CD4-positive, alpha-beta T cell treated with Interleukin-6 at 100 ng/mL for 8 hours (primary cell): Measurements from ENCODE around the gene TMEM185A.
"Not testable (repeated sequence)": the region's sequence is repeated elsewhere in the genome, so short reads cannot be mapped to it uniquely, and the experiment has no call there.

Experiments
- DNase-seq: peaks from one replicate; pipeline ENCODE4 v3.0.0-alpha.2; 2020; ENCODE audit warnings: mixed read lengths, low spot score

TMEM185A gene

DNA sequence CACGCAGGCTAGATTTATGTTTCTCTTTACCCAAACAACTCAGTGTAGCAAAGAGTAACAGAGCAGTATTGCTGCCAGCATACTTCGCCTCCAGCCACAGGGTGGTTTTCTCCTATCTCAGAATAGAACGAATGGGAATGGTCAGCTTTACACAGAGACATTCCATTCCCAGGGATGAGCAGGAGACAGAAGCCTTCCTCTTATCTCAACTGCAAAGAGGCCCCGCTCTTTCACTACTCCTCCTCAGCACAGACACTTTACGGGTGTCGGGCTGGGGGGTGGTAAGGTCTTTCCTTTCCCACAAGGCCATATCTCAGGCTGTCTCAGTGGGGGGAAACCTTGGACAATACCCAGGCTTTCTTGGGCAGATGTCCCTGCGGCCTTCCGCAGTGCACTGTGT lies 4.8 kb downstream of the TMEM185A start:
- not testable (repeated sequence) for DNase-seq

DNA sequence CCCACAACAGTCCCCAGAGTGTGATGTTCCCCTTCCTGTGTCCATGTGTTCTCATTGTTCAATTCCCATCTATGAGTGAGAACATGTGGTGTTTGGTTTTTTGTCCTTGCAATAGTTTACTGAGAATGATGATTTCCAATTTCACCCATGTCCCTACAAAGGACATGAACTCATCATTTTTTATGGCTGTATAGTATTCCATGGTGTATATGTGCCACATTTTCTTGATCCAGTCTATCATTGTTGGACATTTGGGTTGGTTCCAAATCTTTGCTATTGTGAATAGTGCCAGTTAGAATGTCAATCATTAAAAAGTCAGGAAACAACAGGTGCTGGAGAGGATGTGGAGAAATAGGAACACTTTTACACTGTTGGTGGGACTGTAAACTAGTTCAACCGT lies 11.9 kb downstream of the TMEM185A start:
- DNase-seq: not testable (repeated sequence)

DNA sequence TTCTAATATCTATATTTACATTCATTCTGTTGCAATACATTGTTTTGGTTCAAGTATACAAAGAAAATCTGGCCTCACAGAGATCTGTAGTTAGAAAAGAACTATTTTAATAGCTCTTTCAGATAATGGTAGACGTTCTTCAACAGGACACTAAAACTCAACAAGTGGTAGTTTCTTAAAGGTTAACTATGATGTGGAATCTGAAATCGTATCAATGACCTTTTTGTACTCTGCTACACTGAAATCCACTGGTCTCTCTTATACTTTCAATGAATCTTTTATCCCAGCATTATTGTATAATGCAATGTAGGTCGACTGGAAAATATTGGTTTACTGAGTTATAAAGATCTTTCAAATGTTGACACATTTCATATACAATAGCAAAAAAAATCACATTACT lies 12.7 kb downstream of the TMEM185A start:
- DNase-seq: no peak

DNA sequence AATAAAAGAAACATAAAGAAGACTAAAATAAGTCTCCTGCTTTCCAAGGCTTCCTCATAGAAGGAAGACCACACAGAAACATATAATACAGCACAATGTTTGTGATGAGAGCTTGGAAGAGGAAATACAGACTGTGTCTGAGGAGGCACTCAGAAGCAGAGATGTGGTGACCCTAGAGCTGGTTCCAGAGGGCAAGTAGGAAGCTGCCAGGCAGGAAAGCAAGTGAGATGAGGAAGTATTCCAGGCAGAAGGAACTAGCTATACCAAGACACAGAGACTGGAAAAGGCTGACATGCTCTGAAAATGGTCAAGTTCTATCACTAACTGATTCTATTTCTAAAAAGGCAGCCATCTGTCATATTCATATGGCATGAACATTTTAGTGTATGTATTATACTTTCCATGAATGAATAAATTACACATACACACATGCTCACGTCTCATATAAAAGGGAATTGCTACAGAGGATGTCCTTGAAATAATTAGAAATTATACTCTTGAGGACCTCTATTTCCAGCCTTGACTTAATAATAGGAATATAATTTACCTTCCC lies 19.9 kb downstream of the TMEM185A start:
- no peak for DNase-seq

DNA sequence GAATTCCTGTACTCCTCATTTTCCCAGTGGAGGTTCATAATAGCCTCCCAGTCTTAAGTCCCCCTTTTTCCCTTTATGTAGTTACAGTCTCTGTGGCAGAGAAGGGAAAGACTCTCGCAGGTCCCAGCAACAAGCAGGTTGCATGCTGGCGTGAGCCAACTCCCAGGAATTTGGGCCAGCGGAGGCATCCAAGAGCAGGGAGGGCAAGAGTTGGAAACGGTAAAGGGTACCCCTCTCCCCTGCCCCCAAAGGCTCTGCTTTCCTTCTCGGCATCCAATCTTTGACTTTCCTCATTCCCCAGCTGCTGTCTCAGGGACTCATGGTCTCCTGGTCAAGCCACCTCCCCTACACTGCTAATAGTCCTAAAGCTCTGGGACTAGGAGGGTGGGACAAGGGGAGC lies 21.1 kb downstream of the TMEM185A start:
- DNase-seq: no peak

DNA sequence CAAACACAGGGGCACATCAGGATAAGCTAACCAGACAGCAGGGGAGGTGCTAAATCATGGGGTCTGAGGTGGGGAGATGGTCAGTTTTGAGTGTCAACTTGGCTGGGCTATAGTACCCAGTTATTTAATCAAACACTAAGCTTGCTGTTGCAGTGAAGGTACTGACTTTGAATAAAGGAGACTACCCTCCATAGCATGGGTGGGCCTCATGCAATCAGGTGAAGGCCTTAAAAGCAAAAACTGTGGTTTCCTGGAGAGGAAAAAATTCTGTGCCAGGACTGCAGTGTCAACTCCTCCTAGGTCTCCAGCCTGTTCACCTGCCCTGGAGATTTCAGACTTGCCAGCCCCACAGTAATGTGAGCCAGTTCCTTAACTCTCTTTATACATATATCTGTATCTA lies 23.9 kb downstream of the TMEM185A start:
- DNase-seq: no peak

DNA sequence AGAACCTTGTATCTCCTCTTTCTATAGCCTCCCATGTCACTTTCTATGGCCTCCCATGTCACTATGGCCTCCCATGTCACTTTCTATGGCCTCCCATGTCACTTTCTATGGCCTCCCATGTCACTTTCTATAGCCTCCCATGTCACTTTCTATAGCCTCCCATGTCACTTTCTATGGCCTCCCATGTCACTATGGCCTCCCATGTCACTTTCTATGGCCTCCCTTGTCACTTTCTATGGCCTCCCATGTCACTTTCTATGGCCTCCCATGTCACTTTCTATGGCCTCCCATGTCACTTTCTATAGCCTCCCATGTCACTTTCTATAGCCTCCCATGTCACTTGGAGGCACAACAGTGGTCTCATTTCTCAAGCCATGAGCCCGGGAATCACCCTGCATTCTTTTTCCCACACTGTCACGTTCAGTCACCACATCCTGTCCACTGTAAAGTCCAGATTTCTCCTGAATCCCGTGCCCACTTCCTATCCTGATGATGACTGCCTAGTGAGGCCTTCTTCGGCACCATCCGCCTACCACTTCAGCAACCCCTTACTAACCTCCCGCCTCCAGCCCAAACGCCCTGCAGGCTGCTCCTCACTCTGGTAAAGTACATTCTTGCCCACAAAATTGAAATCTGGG lies 26.2 kb downstream of the TMEM185A start:
- DNase-seq: not testable (repeated sequence)

DNA sequence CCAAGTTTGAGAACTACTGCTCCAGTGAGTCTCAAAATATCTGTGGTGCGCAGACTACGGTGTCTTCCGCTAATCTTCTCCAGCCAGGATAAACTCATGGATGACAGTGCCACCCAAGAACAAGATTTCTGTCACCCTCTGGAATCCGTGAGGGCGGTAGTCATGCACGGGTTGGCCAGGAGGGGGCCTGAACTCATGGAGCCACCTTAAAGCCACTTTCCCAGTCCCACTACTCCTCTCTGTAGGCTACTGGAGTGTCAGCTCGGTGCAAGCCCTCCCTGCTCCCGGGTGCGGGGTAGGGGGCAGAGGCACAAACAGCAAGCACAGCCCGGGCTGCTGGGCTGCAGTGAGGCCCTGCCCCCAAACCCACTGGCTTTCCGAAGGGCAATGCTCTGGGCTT lies 33.0 kb downstream of the TMEM185A start:
- not testable (repeated sequence) for DNase-seq

DNA sequence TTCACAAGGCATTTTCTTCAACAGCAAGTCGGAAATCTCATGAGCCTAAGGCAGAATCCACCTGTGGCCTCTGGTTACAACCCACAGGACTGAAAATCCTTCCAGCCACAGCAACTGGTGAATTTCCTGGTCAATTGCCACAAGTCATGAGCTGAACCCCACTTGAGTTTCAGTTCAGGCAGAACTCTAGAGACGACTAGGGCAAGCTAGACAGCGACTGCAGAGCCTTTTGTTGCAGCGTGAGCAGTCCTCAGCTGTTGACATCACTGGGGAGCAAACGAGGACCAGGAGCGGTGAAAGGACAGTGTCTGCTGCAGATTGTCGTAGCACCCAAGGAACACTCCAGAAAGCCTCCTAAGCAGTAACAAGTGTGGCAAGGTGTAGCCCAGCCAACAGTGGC lies 35.6 kb downstream of the TMEM185A start:
- not testable (repeated sequence) for DNase-seq

DNA sequence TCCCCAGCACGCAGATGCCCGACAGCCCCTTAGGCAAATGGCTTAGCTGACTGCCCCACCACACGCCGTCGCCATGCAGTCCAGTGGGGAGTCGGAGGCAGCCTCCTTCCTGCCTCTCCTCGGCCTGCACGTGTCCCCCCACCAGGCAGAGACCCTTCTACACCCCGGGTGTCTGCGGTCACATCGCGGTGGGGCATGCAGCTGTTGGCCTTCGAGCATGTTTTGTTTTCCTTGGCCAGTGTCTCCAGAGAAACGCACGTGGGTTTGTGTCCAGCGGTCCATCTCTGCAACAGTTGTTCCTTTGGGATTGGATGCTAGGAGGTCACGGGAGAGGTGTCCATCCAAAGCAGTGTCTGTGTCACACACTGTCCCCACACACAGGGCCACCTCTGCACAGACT lies 36.4 kb downstream of the TMEM185A start, which contains the start of gene HSFX2:
Gene HSFX2, minus strand, starts transcription at position 101 of the 400 bp plus-strand sequence. CDS start 614 bp downstream, outside the sequence.
- DNase-seq: not testable (repeated sequence)

DNA sequence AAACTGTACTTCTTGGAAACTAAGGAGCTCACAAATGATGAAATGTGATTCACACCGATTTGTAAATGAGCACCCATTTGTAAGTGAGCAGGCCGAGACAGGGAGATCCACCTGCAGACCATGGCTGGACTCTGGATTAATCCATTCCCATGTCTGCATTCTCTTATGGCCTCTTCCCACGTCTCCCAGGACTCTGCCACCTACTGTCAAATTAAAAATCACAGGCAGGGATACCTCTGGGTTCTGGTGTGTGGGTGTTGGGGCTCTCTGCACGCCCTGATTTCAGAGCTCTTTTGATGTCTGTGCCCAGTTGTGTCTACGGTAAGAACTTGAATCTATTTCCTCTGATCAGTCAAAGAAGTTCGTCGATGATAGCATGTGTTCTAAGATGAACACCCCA lies 40.6 kb downstream of the TMEM185A start:
- DNase-seq: not testable (repeated sequence)

DNA sequence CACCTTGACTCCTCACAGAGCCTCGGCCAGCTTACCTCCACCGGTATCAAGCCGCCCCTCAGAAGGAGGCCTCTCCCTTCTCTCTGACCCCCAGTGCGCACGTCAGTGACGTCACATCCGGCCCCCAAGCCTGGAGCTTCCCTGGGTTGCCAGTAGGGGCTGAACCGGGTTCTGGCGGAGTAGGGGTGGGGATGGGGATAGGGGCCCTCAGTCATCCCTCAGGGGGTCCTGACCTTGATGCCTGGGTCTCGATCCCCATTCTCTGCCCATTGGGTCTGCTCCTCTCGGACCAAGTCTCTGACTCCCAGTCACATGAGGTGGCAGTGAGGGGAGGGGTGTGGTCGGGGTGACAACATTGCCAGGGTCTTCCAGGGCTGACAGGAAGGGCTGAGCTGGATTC lies 44.2 kb downstream of the TMEM185A start, which contains the start of gene MAGEA9B:
Gene MAGEA9B, minus strand, starts transcription at position 101 of the 400 bp plus-strand sequence. CDS start 4,280 bp downstream, outside the sequence.
- DNase-seq: not testable (repeated sequence)

DNA sequence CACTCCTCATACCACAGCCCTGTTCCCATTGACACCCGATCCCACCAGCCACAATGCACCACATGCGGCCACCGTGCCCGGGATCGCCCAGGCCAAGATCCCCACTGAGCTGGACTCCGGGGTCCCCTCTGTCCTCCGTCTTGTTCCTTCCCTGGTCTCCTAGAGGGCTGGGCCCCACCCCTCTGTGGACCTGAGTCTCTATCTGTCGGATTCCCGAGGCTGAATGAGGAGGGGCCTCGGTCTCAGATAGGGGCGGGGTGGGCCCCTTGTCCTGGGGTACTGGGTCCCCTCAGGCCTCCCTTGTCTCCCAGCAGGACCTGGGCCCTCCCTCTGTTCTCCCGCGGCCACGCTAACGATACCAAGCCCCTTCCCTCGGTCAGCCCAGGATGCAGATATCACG lies 46.0 kb downstream of the TMEM185A start:
- not testable (repeated sequence) for DNase-seq

DNA sequence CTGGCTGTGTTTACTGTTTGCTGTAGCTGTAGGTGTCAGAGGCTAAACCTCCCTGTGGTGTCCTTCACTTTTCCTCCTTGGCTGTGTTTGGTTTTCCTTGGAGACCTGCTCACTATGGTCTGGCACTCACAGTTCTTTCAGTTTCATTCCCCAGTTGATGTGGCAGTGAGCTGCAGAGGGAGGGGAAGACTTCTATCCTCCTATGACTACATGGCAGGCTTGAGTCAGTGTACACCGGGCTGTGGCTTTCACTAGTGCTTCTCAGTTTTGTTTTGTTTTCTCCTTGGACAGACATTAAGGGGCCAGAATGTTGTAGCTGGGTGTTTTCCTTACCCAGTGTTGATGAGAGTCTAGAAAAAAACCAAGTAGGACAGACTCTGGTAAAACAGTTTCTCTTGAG lies 58.1 kb downstream of the TMEM185A start:
- not testable (repeated sequence) for DNase-seq

DNA sequence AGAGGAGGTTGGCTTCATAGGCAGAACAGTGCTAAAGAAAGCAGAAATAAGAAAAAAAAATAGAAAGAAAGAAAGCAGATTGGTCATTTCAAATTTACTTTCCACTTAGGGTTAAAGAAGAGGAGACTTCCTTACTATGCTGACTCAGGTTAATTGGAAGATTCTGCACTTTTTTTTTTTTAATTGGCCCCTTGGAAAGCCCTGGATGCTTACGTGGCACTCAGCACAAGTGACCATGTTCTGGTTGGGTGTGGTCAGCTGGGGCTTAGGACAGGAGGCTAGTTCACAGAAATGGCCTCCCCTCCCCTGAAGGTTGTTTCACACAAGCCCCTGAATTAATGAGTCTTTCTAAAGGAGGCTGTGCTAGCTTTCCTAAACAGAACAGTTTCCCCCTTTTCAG lies 58.8 kb downstream of the TMEM185A start:
- DNase-seq: no peak

DNA sequence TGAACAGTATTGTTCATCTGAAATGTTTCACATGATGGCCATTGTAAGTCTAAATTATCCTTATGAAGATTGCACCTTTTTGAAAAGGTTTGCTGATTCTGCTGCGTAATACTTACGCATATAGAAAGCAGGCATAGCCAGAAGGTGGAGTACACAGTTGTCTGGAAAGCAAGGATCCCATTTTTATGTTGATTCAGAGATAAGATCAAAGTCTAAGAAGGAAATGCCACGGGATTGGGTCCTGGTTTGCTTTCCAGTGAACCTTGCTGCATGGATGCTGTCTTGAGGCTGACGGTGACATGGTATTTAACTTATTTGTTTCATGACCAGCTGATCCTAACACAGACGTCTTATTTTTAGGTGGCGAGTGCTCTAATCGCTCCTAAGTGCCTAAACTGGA lies 59.8 kb downstream of the TMEM185A start:
- no peak for DNase-seq

DNA sequence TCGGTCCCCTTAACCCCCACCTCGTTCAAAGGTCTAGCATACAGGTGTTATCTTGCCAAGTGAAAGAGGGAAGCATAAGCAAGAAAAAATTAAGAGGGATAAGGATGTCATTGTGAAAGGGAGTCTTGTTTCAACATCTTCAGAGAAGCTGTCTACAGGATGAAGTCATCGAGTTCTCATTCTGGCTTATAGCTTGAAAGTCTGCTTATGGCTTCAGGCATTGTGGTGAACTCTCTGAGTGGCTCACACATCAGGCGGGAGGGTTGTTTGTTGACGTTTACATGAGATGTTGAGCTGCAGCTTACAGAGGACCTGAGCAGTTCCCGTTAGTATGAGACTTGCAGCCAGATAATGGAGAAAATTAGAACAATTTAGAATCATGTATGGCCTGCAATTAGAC lies 60.9 kb downstream of the TMEM185A start:
- DNase-seq: no peak

DNA sequence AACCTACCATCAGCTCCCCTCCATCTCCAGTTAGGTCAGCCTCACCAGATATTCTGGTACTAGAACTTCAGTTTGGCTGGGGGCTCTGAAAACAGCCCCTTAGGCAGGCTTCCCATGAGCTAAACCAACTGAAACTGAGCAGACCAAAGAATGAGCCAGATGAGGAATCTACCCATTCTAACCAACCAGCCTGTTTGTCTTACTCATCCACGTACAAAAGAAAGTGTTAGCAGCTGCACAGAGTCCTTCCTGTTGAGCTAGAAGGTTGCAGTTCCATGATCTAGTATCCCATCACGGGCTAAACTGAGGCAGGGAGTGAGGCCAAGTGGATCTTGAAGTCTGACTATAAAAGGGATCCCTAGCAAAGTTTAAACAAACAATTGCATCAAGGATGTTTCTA lies 61.8 kb downstream of the TMEM185A start:
- no peak for DNase-seq

DNA sequence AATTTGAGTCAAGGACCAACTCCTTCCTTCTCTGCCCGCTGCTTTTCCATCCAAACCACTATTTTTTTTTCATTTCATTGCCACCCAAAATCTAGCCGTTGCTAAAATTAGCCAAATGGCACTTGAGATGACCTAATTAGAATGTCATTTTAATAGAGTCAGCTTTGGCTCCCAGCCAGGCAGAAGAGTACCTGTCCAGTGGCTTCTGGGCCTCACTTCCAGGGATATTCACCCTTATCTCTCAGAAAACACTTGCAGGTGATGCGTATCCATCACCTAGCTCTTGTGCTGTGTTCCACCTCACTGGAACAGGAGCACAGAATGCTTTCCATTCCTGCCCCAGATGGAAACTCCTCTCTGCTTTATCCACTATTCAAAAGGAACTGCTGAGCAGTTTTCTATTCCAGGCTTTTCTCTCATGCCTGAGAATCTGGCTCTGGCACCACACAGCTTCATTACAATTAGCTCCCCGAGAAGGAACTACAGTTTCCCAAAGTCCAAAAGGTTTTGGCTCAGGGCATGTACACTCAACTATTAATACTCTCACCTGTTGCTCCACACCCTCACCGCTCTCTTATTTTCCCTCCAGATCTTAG lies 62.8 kb downstream of the TMEM185A start:
- DNase-seq: no peak

DNA sequence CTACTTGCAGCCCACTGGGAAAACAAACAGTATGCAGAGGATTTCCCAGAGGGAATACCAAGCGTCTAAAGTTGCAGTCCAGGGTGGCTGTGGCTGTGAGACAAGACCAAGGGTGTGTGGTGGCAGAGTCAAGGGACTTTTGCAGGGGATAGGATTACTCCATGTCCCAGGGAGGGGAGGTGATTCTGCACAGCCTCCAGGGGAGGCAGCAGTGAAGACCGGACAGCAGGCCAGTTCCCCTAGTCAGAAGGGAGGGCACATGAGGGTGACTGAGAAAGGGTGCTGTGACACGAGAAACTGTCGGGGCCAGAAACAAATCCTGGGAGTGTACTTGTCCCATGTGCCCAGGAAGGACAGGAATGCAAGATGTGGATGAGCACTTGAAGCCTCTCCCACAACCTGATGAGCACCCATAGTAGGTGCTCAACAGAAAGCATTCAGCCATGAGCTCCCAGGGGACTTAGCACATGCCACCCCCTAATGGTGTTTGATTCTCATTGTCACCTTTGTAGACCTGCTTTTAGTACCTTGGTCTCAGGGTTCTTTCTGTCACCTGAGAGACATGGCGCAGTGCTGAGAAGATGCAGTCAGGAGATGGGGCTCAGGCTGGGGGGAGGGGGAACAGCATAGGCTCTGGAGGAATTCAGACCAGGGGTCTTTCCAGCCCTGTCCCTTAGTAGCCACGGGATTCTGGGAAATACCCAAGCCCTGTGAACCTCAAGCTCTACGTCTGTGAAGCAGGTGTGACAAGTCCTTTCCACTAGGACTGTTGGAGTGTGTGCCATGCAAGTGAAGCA lies 63.8 kb downstream of the TMEM185A start:
- DNase-seq: no peak

DNA sequence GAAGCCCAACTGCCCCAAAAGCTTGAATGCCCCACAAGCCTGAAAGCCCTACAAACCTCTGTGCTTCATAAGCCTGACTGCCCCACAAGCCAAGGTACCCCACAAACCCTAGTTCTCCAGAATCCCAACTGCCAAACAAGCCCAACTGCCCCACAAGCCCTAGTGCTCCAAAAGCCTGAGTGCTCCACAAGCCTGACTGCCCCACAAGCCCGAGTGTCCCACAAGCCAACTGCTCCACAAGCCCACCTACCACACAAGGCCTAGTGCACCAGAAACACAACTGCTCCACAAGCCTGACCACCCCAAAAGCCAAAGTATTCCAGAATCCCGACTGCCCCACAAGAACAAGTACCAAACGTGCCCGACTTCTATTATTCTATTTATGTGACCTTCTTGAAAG lies 68.2 kb downstream of the TMEM185A start:
- DNase-seq: no peak

DNA sequence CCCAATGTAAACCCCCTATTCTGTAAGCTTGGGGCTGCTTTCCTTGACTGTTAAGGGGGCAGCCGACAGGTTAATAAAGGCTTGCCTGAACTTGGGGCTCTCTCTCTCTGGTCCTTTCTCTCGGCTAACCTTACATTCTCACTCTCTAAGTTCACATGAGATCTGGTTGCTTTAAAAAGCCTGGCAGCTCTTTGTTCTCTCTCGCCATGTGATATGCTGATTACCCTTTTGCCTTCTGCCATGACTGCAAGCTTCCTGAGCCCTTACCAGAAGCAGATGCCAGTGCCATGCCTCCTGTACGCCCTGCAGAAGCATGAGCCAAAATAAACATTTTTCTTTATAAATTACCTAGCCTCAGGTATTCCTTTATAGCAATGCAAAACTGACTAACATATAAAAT lies 76.3 kb downstream of the TMEM185A start:
- not testable (repeated sequence) for DNase-seq

DNA sequence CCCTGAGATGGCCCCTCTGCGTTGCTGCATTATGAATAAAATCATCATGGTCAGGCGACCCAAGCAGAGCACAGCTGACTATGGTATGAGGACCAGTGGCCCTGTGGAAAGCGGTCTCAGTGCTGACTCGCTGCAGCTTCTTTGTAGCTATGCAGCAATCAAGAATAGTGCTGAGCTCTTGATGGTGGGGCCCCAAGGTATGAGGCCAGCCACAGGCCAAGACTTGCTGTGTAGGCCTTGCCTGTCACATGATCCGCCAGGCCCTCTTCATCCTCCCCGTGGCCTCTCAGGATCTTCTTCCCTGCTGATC lies 79.7 kb downstream of the TMEM185A start:
- DNase-seq: not testable (repeated sequence)
